Prostate gland (tissue), 2 donors: ENCODE results near the gene SEZ6.

ENCODE experiments used
- CTCF ChIP-seq, 4 experiments: fragments of 200-600 bp in 2 of 4; fragments of 450-650 bp in 2 of 4; sonication (generic) in 2 of 4; IDR thresholded peaks; 1 replicate in 3 of 4; 2 replicates in 1 of 4; pipeline ENCODE4 v1.5.1; 2016 to 2019; ENCODE audit warnings: antibody characterized with exemption in 4 of 4, mild to moderate bottlenecking in 2 of 4, moderate library complexity in 2 of 4
- POLR2A ChIP-seq: fragments of 450-650 bp; IDR thresholded peaks from one replicate; pipeline ENCODE4 v1.6.1; 2016; ENCODE audit warnings: antibody characterized with exemption, mild to moderate bottlenecking
- POLR2AphosphoS5 ChIP-seq: sonication (generic); formaldehyde crosslinking; IDR thresholded peaks from one replicate; pipeline ENCODE4 v1.6.1; 2017; ENCODE audit warnings: antibody characterized with exemption

GRCh38 chr17:28947639-28948038, 58.2 kb downstream of the SEZ6 start:
- TF ChIP-seq POLR2A (no peak), CTCF (IDR thresholded peaks at IDR 0.05) (no peak), POLR2AphosphoS5 (no peak)
